Measurements from ENCODE around the gene PTPN6. TPM values are rescaled to one million over a fixed set of nuclear protein-coding genes. Genes with fewer than 3 reads are reported as not detected.
A peak's percentile ranks its signal among the peaks of the same experiment; 100 is the strongest.

The PTPN6 gene
- total RNA-seq, 1 donor from 2014 or later, result 26.2 TPM

- no peak overlapping the region for H3K4me3 Mint-ChIP-seq
- no peak overlapping the region for H3K27ac Mint-ChIP-seq
- H3K27me3 Mint-ChIP-seq (ENCODE audit: low read depth), result no peaks in the 10 kb centered on the region
These were observed 28.0 kb upstream of the PTPN6 start for GRCh38 chr12:6923003-6923732.

GRCh38 chr12:6923851-6924250 lies 27.3 kb upstream of the PTPN6 start:
- peaks cover 4% of the 10 kb centered on the region for H3K36me3 Mint-ChIP-seq
- DNase-seq (ENCODE audit: low spot score in 2 of 2, unreplicated experiment in 2 of 2), result no peak
- TF ChIP-seq CTCF (IDR thresholded peaks at IDR 0.05; ENCODE audit: unreplicated experiment), result no peak
- no peaks in the 10 kb centered on the region for H3K27me3 Mint-ChIP-seq (ENCODE audit: low read depth)
- H3K4me1 Mint-ChIP-seq, result peaks cover 39% of the 10 kb centered on the region
- H3K9me3 Mint-ChIP-seq, result no peaks in the 10 kb centered on the region
- H3K27ac Mint-ChIP-seq, result peak overlapping the region; percentile 98
- no peak overlapping the region for H3K4me3 Mint-ChIP-seq

More at GRCh38 chr12:6923003-6923732, 28.0 kb upstream of the PTPN6 start:
- Mint-ChIP-seq H3K9me3 (no peaks in the 10 kb centered on the region), H3K4me1 (peaks cover 35% of the 10 kb centered on the region), H3K36me3 (peaks cover 4% of the 10 kb centered on the region)
- TF ChIP-seq CTCF (IDR thresholded peaks at IDR 0.05; ENCODE audit: unreplicated experiment), result no peak
- DNase-seq (ENCODE audit: low spot score in 2 of 2, unreplicated experiment in 2 of 2), result no peak

- no peaks in the 10 kb centered on the region for H3K36me3 Mint-ChIP-seq
- H3K9me3 Mint-ChIP-seq, result no peaks in the 10 kb centered on the region
- DNase-seq (ENCODE audit: low spot score in 2 of 2, unreplicated experiment in 2 of 2), result no peak
- no peaks in the 10 kb centered on the region for H3K27me3 Mint-ChIP-seq (ENCODE audit: low read depth)
- no peak for TF ChIP-seq CTCF (IDR thresholded peaks at IDR 0.05; ENCODE audit: unreplicated experiment)
- H3K4me3 Mint-ChIP-seq, result peak overlapping the region; percentile 87
- peak overlapping the region; percentile 98 for H3K27ac Mint-ChIP-seq
- H3K4me1 Mint-ChIP-seq, result peaks cover 51% of the 10 kb centered on the region
These were observed 26.0 kb upstream of the PTPN6 start for GRCh38 chr12:6925239-6925539.

GRCh38 chr12:6925540-6926279 lies 25.4 kb upstream of the PTPN6 start:
- no peaks in the 10 kb centered on the region for H3K36me3 Mint-ChIP-seq
- no peak for TF ChIP-seq CTCF (IDR thresholded peaks at IDR 0.05; ENCODE audit: unreplicated experiment)
- peak overlapping the region; percentile 87 for H3K4me3 Mint-ChIP-seq
- peak overlapping the region; percentile 98 for H3K27ac Mint-ChIP-seq
- peaks cover 54% of the 10 kb centered on the region for H3K4me1 Mint-ChIP-seq
- H3K27me3 Mint-ChIP-seq (ENCODE audit: low read depth), result no peaks in the 10 kb centered on the region
- DNase-seq (ENCODE audit: low spot score in 2 of 2, unreplicated experiment in 2 of 2), result no peak
- H3K9me3 Mint-ChIP-seq, result no peaks in the 10 kb centered on the region

- Mint-ChIP-seq H3K27me3 (ENCODE audit: low read depth) (no peaks in the 10 kb centered on the region), H3K27ac (peak within 1 kb of the TSS; percentile 98), H3K36me3 (no peaks in the 10 kb centered on the region), H3K4me1 (peaks cover 65% of the 10 kb centered on the region), H3K4me3 (peak within 1 kb of the TSS; percentile 95), H3K9me3 (no peaks in the 10 kb centered on the region)
- no peak for TF ChIP-seq CTCF (IDR thresholded peaks at IDR 0.05; ENCODE audit: unreplicated experiment)
- peak; percentile 72 to 81 for DNase-seq (ENCODE audit: low spot score in 2 of 2, unreplicated experiment in 2 of 2)
These were observed 23.7 kb upstream of the PTPN6 start, which contains the start of gene ATN1 for GRCh38 chr12:6927379-6928021. Gene ATN1 (plus strand): TSS chr12:6927959. CDS start chr12:6934002, 6,043 bp downstream.

Data from mesothelial cell of epicardium (in vitro differentiated cells).